ENCODE measurements around the gene KCTD10.

KCTD10 gene

GRCh38 chr12:109464642-109465351 is 12.3 kb downstream of the KCTD10 start:
- H3K27ac ChIP-seq, result peak overlapping the region; percentile 84 to 95
- peaks cover 18 to 43% (median 33%) of the 10 kb centered on the region in 3 donors for H3K36me3 ChIP-seq
- intact Hi-C loops (cut with DNase I; ENCODE audit: low total_unique reads), result no loop called here
- H3K9me3 ChIP-seq, result no peaks in the 10 kb centered on the region
- H3K4me1 ChIP-seq, result peaks cover 5 to 100% (median 93%) of the 10 kb centered on the region in 4 donors
- no peak for DNase-seq
- no peak for TF ChIP-seq CTCF (IDR thresholded peaks at IDR 0.05)
- H3K4me3 ChIP-seq, result no peak overlapping the region
- H3K27me3 ChIP-seq, result no peaks in the 10 kb centered on the region

- no peak for DNase-seq
- peak overlapping the region; percentile 28 to 41 for H3K4me3 ChIP-seq
- H3K9me3 ChIP-seq, result no peaks in the 10 kb centered on the region
- no peaks in the 10 kb centered on the region for H3K27me3 ChIP-seq
- peaks cover 9 to 39% (median 25%) of the 10 kb centered on the region in 3 donors for H3K36me3 ChIP-seq
- no peak for TF ChIP-seq CTCF (IDR thresholded peaks at IDR 0.05)
- intact Hi-C loops (cut with DNase I; ENCODE audit: low total_unique reads), result no loop called here
- H3K27ac ChIP-seq, result peak overlapping the region; percentile 84 to 95
- peaks cover 5 to 100% (median 94%) of the 10 kb centered on the region in 4 donors for H3K4me1 ChIP-seq
Observed at GRCh38 chr12:109463756-109464155, 13.3 kb downstream of the KCTD10 start.

- peak overlapping the region; percentile 84 to 95 for H3K27ac ChIP-seq
- no peaks in the 10 kb centered on the region for H3K9me3 ChIP-seq
- peak overlapping the region; percentile 28 to 41 for H3K4me3 ChIP-seq
- peak in 1 of 2 experiments; percentile 7 for TF ChIP-seq CTCF (IDR thresholded peaks at IDR 0.05)
- peaks cover 5 to 32% (median 19%) of the 10 kb centered on the region in 3 donors for H3K36me3 ChIP-seq
- H3K4me1 ChIP-seq, result peaks cover 5 to 100% (median 97%) of the 10 kb centered on the region in 4 donors
- intact Hi-C loops (cut with DNase I; ENCODE audit: low total_unique reads), result no loop called here
- DNase-seq, result peak; percentile 87 to 93
- H3K27me3 ChIP-seq, result no peaks in the 10 kb centered on the region
Observed at GRCh38 chr12:109462868-109463692, 14.0 kb downstream of the KCTD10 start.

- peak; percentile 93 to 94 for DNase-seq
- intact Hi-C loops (cut with DNase I; ENCODE audit: low total_unique reads), result no loop called here
- TF ChIP-seq CTCF (IDR thresholded peaks at IDR 0.05), result no peak
- peaks cover 6 to 31% (median 17%) of the 10 kb centered on the region in 3 donors for H3K36me3 ChIP-seq
- H3K9me3 ChIP-seq, result no peaks in the 10 kb centered on the region
- peak overlapping the region in 1 of 2 donors; percentile 41 for H3K4me3 ChIP-seq
- H3K4me1 ChIP-seq, result peaks cover 5 to 99% (median 95%) of the 10 kb centered on the region in 4 donors
- H3K27ac ChIP-seq, result peak overlapping the region; percentile 84 to 95
- H3K27me3 ChIP-seq, result no peaks in the 10 kb centered on the region
Observed at GRCh38 chr12:109461846-109462756, 15.0 kb downstream of the KCTD10 start.

Data from tibial artery (tissue), 4 donors.